Stimulated activated CD4-positive, alpha-beta T cell treated with anti-CD3 and anti-CD28 coated beads, TNF-alpha, amount 100 ng/mL, for 48 hours (primary cell): ENCODE results near the gene ADAM12.

Experiments used
- DNase-seq, 3 donors: peaks; one replicate each; pipeline ENCODE4 v3.0.0-alpha.2; 2020; ENCODE audit warnings: low read depth in 3 of 3

Gene ADAM12

GRCh38 chr10:126235091-126235978 is 152.9 kb downstream of the ADAM12 start:
- no peak for DNase-seq

DNA sequence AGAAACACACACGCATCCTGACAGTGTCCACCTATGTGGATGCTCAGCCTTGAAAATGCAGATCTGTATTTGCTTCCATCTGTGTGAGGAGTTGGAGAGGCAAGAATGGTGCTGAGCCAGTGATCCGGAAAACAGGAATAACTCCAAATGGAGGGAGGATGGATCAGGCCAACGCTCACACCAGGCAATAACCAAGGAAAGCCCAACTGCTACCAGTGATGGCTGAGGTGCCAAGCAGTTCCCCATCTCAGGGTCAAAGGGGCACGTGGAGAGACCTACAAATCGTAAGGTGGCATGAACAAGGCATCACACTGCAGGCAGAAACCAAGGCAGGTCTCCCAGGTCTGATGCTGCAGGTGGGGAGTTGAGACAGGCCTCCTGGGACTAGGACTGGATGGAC is 153.6 kb downstream of the ADAM12 start:
- no peak for DNase-seq

- no peak for DNase-seq
Measured at GRCh38 chr10:126233182-126234148, 154.8 kb downstream of the ADAM12 start.

- DNase-seq, result no peak
Measured at GRCh38 chr10:126230587-126230986, 157.7 kb downstream of the ADAM12 start.

DNA sequence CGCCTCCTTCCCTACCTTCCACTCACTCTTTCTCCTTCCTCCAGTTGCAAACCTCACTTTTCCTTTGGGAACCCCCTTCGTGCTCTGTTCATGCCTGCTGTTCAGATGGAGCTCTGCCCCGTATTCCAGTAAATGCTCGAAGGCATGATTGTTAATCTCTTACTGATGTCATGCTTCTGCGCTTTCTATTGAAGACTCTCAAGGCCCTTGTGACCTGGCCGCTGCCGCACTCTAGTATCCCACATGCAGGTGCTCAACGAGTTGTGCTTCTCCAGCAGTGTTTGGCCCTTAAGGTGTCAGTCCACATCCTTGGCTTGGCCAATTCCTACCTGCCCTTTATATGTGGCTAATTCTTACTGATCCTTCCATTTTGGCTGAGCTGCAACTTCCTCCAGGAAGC is 158.6 kb downstream of the ADAM12 start:
- DNase-seq, result no peak

DNA sequence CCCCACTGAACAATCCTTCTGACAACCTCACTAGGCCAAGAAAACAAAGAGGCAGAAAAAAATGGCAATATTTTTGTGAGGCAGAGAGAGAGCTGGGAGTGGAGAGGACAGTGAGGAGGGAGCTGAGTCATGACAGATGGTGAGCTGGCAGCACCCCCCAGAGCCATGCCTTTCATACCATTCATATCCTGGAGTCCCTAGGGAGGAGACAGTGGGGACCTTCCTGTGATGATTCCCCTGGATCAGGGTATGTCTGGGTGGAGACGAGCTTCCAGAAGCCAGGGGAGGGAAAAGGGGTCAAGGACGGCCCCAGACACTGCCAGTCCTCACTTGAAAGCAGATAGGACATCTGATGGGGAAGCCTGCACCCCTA is 160.5 kb downstream of the ADAM12 start:
- no peak for DNase-seq

DNA sequence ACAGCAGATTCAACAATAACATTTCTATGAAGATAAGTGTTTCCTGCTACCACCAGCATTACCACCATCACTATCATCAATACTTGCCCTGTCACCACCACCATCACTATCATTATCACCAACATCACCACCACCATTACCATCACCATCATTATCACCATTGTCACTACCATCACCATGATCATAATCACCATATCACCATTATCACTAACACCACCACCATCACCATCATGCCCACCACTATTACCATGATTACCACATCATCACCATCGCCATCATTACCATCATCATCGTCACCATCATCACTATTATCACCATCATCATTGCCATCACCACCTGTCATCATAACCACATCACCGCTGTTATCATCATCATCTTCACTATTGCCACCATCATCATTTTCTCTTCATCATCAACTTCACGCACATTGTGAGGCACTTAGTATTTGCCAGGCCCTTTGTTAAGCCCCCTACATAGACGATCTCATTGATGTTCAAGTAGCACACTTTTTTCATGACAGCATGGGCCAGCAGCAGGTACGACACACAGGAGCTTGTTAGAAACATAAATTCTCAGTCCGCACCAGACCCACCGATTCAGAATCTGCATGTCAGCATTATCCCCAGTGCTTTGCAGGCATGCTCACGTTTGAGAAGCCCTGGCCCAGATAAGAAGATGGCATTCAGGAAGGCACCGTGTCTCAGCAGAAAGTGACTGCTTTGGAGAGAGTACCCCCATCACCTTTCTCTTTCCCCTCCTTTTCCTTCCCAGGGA is 161.1 kb downstream of the ADAM12 start:
- no peak for DNase-seq

- DNase-seq, result no peak
Measured at GRCh38 chr10:126226205-126226604, 162.1 kb downstream of the ADAM12 start.

DNA sequence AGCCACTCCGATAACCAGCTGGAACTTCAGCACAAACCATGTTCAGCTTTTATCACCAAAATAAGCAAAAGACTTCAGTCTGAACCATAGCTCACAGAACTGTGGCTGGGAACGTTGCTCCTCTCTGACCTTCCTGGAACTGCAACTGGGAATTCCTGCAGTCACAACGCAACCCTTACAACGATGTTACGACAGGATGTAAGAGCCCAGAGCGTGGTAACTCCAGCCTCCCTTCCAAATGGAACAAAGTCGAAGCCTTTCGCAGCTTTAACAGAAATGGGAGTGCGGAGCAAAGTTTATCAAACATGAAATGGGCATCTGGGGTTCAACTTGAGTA is 162.6 kb downstream of the ADAM12 start:
- DNase-seq, result no peak

DNA sequence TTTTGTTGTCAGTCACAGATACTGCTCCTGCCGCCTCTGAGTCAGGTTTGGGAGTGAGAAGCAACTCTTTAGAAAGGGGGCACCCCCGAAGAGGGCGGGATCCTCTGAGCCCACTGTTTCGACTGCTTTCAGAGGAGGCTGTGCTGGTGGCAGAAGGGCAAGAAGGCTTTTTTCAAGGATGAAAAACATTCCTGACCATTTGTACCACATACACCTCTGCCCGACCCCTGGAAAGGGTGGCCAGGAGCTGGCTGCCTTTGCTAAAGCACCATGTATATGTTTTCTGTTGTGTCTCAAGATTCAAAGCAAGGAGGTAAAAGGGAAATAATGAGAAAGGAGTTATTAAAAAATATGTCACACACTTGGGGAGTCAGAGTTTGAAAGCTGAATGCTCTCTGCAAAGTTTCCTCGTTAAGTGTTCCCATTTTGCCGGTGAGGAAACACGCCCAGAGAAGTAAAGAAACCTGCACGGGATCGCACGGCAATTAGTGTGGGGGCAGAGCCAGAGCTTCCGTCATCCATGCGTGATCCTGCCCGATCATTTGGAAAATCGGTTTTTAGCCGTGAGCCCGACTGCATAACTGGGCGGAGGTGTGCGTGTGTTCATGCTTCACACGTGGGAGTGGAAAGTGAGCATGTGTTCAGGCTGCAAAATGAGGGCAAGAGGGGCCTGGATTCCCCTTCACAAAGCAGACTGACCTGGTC is 163.2 kb downstream of the ADAM12 start:
- no peak for DNase-seq

GRCh38 chr10:126223512-126224067 is 164.7 kb downstream of the ADAM12 start:
- DNase-seq, result no peak

DNA sequence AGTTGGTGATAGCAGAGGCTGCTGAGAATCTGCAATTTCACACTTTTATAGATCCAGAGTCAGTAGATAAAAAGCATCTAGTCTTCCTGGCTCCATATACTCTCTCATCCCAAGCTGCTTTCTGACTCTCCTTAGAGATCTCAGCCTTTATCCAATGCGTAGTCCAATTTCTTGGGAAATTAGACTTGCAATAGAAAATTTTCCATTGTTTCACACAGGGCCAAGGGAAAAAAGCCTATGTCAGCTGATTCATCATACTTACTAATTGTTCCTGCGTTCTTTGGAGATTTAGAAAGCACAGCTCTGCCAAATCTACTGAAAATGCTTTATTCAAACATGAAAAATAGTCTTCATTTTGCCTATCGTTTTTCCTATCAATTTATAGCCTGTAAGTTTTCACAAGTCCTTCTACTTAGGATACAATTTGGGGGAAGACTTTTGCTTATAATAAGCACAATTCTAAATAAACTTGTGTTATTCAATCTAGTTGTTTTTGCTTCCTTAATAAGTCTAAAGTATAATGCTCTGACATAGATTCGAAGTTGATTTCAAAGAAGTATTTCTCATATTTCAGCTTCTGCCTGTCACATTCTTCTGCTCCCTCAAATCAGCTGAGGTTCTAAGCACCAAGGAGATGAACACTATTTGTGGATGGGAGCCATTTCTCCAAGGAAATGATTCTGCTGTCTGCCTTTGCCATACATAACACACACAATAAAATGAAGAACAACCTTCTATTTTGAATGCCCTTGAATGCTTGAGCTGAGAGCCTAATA is 165.4 kb downstream of the ADAM12 start:
- no peak for DNase-seq

DNA sequence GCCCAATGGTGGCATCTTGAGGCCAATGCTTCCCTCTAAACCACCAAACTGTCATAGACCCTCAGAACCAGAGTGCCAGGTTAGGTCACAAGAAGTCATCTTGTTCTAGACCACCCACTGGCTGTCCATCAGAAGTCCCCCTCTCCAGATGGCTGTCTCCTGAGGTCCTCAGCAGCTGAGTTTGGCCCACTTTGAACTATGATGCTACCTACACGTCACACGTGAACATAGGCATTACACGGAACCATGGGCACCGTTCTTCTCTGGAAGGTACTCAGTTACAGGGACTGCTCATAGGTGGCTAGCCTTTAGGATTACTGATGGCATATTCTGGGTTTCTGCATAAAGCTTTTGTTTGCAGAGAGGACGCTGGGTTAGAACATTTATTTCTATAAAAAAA is 166.4 kb downstream of the ADAM12 start:
- no peak for DNase-seq

GRCh38 chr10:126218778-126219649 is 169.3 kb downstream of the ADAM12 start:
- no peak for DNase-seq

DNA sequence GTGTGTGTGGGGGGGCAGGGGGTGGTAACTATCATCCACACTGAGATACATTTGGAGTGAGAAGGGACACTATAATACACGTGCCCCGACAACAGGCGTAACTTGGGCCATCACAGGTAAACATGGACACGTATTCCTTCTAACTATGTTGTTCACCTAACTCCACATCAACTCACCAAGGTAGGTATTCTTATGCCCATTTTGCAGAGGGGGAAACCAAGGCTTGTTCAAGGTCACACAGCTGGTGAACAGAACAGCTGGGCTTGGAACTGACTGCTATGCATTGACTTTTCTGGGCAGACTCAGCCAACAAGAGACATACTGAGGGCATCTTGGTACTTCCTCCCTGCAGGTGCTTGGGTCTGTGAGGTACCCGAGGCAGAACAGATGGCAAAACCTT is 170.1 kb downstream of the ADAM12 start:
- DNase-seq, result no peak

- no peak for DNase-seq
Measured at GRCh38 chr10:126216632-126216961, 171.7 kb downstream of the ADAM12 start.

- no peak for DNase-seq
Measured at GRCh38 chr10:126215746-126216631, 172.3 kb downstream of the ADAM12 start.

DNA sequence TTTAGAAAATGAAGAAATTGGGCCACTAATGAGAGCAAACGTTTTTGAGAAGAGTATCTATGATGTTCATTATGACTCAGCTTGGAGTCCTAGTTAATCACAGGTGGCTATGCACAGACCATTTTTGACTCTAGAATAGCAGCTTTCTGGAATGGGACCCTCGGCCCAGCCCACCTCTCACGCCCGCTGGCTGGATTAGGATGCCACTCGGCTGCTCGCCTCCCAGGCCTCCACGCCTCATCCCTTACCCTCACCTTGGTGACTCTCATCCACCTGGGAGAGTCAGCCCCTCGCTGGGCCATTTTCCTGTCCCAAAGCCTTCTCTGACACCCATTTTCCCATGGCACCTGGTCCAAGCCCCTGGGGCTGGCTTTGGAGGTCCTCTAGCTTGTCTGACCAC is 173.6 kb downstream of the ADAM12 start:
- DNase-seq, result no peak
